Right lobe of liver (tissue), 6 donors: Measurements from ENCODE around the gene SMIM38. TPM values are rescaled to one million over a fixed set of nuclear protein-coding genes. Genes with fewer than 3 reads are reported as not detected.

Source experiments
- ATAC-seq, 4 donors: fragments of 200-7000 bp; cut with Tn5 transposase; one replicate each; pipeline ENCODE4 v1.9.1; 2020; ENCODE audit warnings: mild to moderate bottlenecking in 4 of 4, moderate library complexity in 4 of 4
- DNase-seq, 3 donors: peaks; one replicate each; pipeline ENCODE4 v3.0.0-alpha.2; 2020
- H3K27ac ChIP-seq, 3 donors: fragments of 200-600 bp; one replicate each; pipeline ENCODE4 v1.8.0; 2022
- H3K27me3 ChIP-seq, 2 donors: fragments of 200-600 bp; one replicate each; pipeline ENCODE4 v1.8.0; 2022
- H3K36me3 ChIP-seq, 4 donors: fragments of 200-600 bp; sonication (generic) in 1 of 4; one replicate each; pipeline versions ENCODE4 v1.5.1 to v1.8.0; 2017 to 2022; ENCODE audit warnings: control low read depth in 1 of 4
- H3K4me1 ChIP-seq, 4 donors: fragments of 200-600 bp; sonication (generic) in 1 of 4; one replicate each; pipeline versions ENCODE4 v1.5.1 to v1.8.0; 2017 to 2022; ENCODE audit warnings: control low read depth in 1 of 4
- H3K4me3 ChIP-seq, 3 donors: fragments of 200-600 bp; one replicate each; pipeline ENCODE4 v1.8.0; 2022
- H3K9me3 ChIP-seq, 4 donors: fragments of 200-600 bp; sonication (generic) in 1 of 4; one replicate each; pipeline versions ENCODE4 v1.5.1 to v1.8.0; 2017 to 2022; ENCODE audit warnings: control low read depth in 1 of 4
- CTCF ChIP-seq, 4 donors: fragments of 200-600 bp in 3 of 4; fragments of 450-650 bp in 1 of 4; IDR thresholded peaks; one replicate each; pipeline versions ENCODE4 v1.5.1 to v1.8.0; 2016 to 2022; ENCODE audit warnings: antibody characterized with exemption in 4 of 4, mild to moderate bottlenecking in 2 of 4
- POLR2A ChIP-seq: fragments of 450-650 bp; IDR thresholded peaks from one replicate; pipeline ENCODE4 v1.6.1; 2017; ENCODE audit warnings: antibody characterized with exemption, mild to moderate bottlenecking
- WGBS: methylation state at CpG from one replicate; pipeline ENCODE4 v1.1.6; 2018; ENCODE audit warnings: low coverage, low lambda C conversion rate; ENCODE audit not compliant: insufficient coverage; ENCODE audit errors: missing lambda C conversion rate; 5-methylcytosine and 5-hydroxymethylcytosine counted together
- intact Hi-C, 2 donors: fragments of 100-400 bp; cut with DNase I; formaldehyde crosslinking; loops; one replicate each; pipeline versions ENCODE4 v1.11.2 to v1.14.1; 2022
- total RNA-seq, 6 experiments: library from RNA; depleted of rRNA in 2 of 6; stranded (reverse); fragments of >200 nt in 2 of 6; fragmentation: NEBNext Ultra II Directional in 3 of 6; extraction: Animal tissue kit (Norgen Biotek cat#: 25700) in 3 of 6; gene quantifications; one replicate each; pipeline versions ENCODE4 v1.1.0 to v1.2.4, GENCODE V29; 2016 to 2023
- donor health status: DM: no; HTN: yes; CAD: no.
- donor health status: DM: no; HTN: no; CAD: no.
- donor health status: DM: no; HTN: no; CAD: no.
- donor health status: DM: no; HTN: yes; CAD: no.
- donor health status: DM: no; HTN: yes; CAD: no.

Gene SMIM38
- total RNA-seq, 6 experiments from 2014 or later: not detected

DNA sequence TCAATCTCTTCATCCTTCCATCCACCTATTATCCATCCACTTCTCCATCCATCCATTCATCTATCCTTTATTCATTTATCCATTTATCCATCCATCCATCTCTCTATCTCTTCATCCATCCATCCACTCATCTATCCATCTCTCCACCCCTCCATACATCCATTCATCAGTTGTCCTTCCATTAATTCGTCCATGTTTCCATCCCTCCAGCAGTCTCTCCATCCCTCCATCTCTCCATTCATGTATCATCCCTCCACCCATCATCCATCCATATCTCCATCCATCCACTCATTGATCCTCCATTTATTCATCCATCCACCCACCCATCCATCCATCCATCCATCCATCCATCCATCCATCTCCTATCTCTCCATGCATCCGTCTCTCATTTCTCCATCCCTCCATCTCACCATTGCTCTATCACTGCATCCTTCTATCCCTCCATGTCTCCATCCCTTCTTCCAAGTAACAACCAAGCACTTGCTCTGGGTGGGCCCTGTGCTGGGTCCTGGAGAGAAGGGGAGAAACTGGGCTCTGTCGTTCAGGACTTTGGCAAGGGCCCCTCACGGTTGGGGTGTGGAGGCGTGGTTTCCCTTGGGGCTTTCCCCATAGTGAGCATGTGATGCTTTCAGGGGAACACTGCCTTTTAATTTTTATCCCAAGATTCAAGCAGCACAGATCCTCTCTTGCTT is 43.3 kb downstream of the SMIM38 start:
- no peaks in the 10 kb centered on the region for H3K36me3 ChIP-seq
- DNase-seq (no peak), ATAC-seq (no peak)
- H3K27me3 ChIP-seq: no peaks in the 10 kb centered on the region
- H3K9me3 ChIP-seq: no peaks in the 10 kb centered on the region
- no peaks in the 10 kb centered on the region for H3K4me1 ChIP-seq
- TF ChIP-seq POLR2A: no peak
- intact Hi-C loops: no loop called here
- WGBS: 54% methylated on average over 5 of the region's 5 CpGs
- no peak overlapping the region for H3K4me3 ChIP-seq
- no peak overlapping the region for H3K27ac ChIP-seq

DNA sequence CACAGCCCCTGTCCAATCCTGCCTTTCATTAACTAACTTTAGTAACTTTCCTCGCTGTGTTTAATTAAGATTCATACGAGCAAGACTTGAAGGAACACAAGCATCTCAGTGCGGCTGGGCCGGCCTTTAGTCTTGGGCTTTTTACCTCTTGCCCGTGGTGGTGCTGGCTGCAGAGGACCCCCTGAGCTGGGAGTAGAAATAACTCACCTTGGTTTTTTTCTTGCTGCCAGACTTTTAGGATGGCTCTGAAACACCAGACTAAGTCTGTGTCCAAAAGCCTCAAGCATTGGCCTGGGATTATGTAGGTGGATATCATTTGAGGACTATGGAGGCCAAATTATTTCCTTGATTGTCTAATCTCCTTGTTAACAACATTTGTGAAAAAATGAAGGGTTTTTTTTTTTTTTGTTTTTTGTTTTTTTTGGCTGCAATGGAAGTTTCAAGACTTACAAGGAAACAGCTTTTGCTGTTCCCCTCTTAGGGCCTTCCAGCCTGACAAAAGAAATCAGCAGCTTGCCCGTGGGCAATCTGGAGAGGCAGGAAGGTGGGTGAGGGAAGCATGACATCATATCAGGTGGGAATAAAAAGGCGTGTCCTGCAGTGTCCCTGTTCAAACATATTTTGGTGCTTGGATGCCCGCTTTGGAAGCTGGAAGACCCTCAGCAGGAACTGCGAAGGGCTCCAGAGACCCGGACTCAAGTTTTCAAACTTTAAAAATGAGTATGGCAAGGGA is 44.0 kb downstream of the SMIM38 start:
- TF ChIP-seq POLR2A (no peak), CTCF (IDR thresholded peaks at IDR 0.05) (no peak)
- intact Hi-C loops: no loop called here
- 79% methylated on average over 10 of the region's 10 CpGs for WGBS
- H3K27me3 ChIP-seq: no peaks in the 10 kb centered on the region
- no peak overlapping the region for H3K4me3 ChIP-seq
- DNase-seq (no peak), ATAC-seq (no peak)
- no peaks in the 10 kb centered on the region for H3K36me3 ChIP-seq
- H3K9me3 ChIP-seq: no peaks in the 10 kb centered on the region
- no peaks in the 10 kb centered on the region for H3K4me1 ChIP-seq
- no peak overlapping the region for H3K27ac ChIP-seq

DNA sequence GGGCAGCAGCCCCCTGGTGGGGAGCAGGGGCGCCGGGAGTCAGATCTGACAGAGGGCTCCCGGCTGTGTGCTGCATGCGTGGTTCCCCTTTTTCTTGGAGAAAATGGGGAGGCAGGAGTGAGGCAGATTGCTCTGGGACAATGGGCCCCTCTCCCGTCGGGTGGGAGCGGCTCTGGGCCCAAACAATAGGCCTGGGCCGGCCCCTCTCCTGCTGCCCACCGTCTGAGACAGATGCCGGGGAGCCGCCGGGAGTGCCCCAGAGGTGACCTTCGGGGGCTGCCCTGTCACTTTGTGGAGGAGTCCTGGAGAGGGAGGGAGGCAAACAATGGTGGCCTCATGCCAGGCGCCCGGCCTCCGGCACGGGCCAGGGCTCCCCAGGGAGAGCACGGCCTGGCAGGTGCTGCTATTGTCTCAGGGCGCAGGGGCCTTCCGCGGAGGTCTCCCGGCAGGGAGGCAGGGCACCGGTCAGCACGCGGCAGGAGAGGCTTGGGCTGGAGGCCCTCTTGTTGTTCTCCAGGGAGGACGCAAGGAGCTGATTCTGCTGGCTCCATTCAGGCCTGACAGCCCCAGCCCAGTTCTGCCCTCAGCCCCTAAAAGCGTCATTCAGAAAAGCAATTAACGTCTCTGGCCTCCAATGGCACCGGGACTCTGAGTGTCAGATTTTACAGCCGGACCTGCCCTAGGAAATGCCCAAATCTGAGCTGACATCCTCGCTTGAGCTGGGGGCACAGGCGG is 44.8 kb downstream of the SMIM38 start:
- ATAC-seq (peak in 1 of 4 donors; percentile 10), DNase-seq (no peak)
- Histone ChIP-seq H3K27me3 (no peaks in the 10 kb centered on the region), H3K36me3 (no peaks in the 10 kb centered on the region), H3K4me1 (no peaks in the 10 kb centered on the region), H3K4me3 (no peak overlapping the region), H3K9me3 (no peaks in the 10 kb centered on the region), H3K27ac (no peak overlapping the region)
- intact Hi-C loops: no loop called here
- TF ChIP-seq POLR2A (no peak), CTCF (IDR thresholded peaks at IDR 0.05) (no peak)
- 20% methylated on average over 5 of the region's 32 CpGs for WGBS

DNA sequence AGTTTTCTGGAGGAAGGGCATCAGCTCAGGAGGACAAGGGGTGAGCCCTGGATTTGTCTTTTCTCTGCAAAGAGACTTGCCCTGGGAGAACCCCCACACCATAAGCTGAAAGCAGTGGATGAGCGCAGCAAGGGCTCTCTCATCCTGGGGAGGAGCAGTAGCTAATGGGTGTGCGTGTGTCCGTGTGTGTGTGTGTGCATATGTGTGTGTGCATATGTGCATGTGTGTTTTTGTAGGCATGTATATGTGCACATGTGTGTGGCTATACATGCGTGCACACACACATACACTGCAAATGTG is 45.3 kb downstream of the SMIM38 start:
- no peak overlapping the region for H3K4me3 ChIP-seq
- no peak overlapping the region for H3K27ac ChIP-seq
- ATAC-seq: no peak
- H3K9me3 ChIP-seq: no peaks in the 10 kb centered on the region
- no peaks in the 10 kb centered on the region for H3K27me3 ChIP-seq
- 60% methylated on average over 2 of the region's 4 CpGs for WGBS
- no peaks in the 10 kb centered on the region for H3K4me1 ChIP-seq
- no peaks in the 10 kb centered on the region for H3K36me3 ChIP-seq
- no peak for TF ChIP-seq POLR2A
- TF ChIP-seq CTCF (IDR thresholded peaks at IDR 0.05): no peak
- intact Hi-C loops: no loop called here
- no peak for DNase-seq
